IPS-11a (cell line): ENCODE results near the gene HK3.

ENCODE experiments used
- H3K4me3 ChIP-seq: one replicate; pipeline ENCODE4 v1.5.1; 2013; ENCODE audit warnings: low read depth, low read length, control low read depth

Gene HK3

GRCh38 chr5:176851871-176852658, 47.1 kb downstream of the HK3 start:
- no peak overlapping the region for H3K4me3 ChIP-seq

GRCh38 chr5:176851380-176851779, 47.8 kb downstream of the HK3 start:
- H3K4me3 ChIP-seq: no peak overlapping the region

- no peak overlapping the region for H3K4me3 ChIP-seq
Observed at GRCh38 chr5:176850371-176851245, 48.5 kb downstream of the HK3 start.

- H3K4me3 ChIP-seq: no peak overlapping the region
Observed at GRCh38 chr5:176849611-176850227, 49.4 kb downstream of the HK3 start.

GRCh38 chr5:176848651-176849050, 50.5 kb downstream of the HK3 start:
- H3K4me3 ChIP-seq: no peak overlapping the region

- no peak overlapping the region for H3K4me3 ChIP-seq
Observed at GRCh38 chr5:176847726-176848290, 51.3 kb downstream of the HK3 start.

- no peak overlapping the region for H3K4me3 ChIP-seq
Observed at GRCh38 chr5:176847148-176847547, 52.0 kb downstream of the HK3 start.

- no peak overlapping the region for H3K4me3 ChIP-seq
Observed at GRCh38 chr5:176846335-176847140, 52.6 kb downstream of the HK3 start.

- no peak overlapping the region for H3K4me3 ChIP-seq
Observed at GRCh38 chr5:176845392-176845713, 53.8 kb downstream of the HK3 start.

GRCh38 chr5:176844706-176845391, 54.3 kb downstream of the HK3 start:
- no peak overlapping the region for H3K4me3 ChIP-seq

- H3K4me3 ChIP-seq: no peak overlapping the region
Observed at GRCh38 chr5:176844281-176844680, 54.9 kb downstream of the HK3 start.

- no peak overlapping the region for H3K4me3 ChIP-seq
Observed at GRCh38 chr5:176843673-176844072, 55.5 kb downstream of the HK3 start.

GRCh38 chr5:176837707-176838115, 61.4 kb downstream of the HK3 start:
- no peak overlapping the region for H3K4me3 ChIP-seq

- no peak overlapping the region for H3K4me3 ChIP-seq
Observed at GRCh38 chr5:176836811-176837706, 62.1 kb downstream of the HK3 start.

GRCh38 chr5:176835918-176836317, 63.2 kb downstream of the HK3 start:
- H3K4me3 ChIP-seq: no peak overlapping the region

GRCh38 chr5:176833286-176833685, 65.9 kb downstream of the HK3 start:
- H3K4me3 ChIP-seq: no peak overlapping the region

GRCh38 chr5:176832162-176832561, 67.0 kb downstream of the HK3 start:
- H3K4me3 ChIP-seq: no peak overlapping the region

- H3K4me3 ChIP-seq: no peak overlapping the region
Observed at GRCh38 chr5:176831425-176831824, 67.7 kb downstream of the HK3 start.

GRCh38 chr5:176830995-176831423, 68.1 kb downstream of the HK3 start:
- H3K4me3 ChIP-seq: no peak overlapping the region
